Esophagus squamous epithelium (tissue), 5 donors: ENCODE data around the gene GPBP1. TPM values are rescaled to one million over a fixed set of nuclear protein-coding genes. Genes with fewer than 3 reads are reported as not detected.

Experiments used
- DNase-seq: peaks from one replicate; lab custom pipeline; 2025; lab: John Stamatoyannopoulos, UW
- H3K27ac ChIP-seq, 4 donors: fragments of 200-600 bp; sonication (generic); one replicate each; pipeline ENCODE4 v1.5.1; 2016 to 2019; ENCODE audit warnings: mild to moderate bottlenecking in 1 of 4
- H3K27me3 ChIP-seq, 4 donors: fragments of 200-600 bp; sonication (generic); 1 replicate in 3 of 4; 2 replicates in 1 of 4; pipeline versions ENCODE4 v1.5.1 to v1.6.0; 2017 to 2021; ENCODE audit warnings: antibody characterized with exemption in 1 of 4
- H3K36me3 ChIP-seq, 3 donors: fragments of 200-600 bp; sonication (generic); one replicate each; pipeline ENCODE4 v1.5.1; 2016 to 2019
- H3K4me1 ChIP-seq, 3 donors: fragments of 200-600 bp; sonication (generic); one replicate each; pipeline ENCODE4 v1.5.1; 2017 to 2019
- H3K4me3 ChIP-seq, 4 donors: fragments of 200-600 bp; sonication (generic); 1 replicate in 3 of 4; 2 replicates in 1 of 4; pipeline ENCODE4 v1.5.1; 2016 to 2019; ENCODE audit warnings: mild to moderate bottlenecking in 2 of 4, moderate library complexity in 1 of 4
- H3K9me3 ChIP-seq, 3 donors: fragments of 200-600 bp; sonication (generic); one replicate each; pipeline ENCODE4 v1.5.1; 2016 to 2019
- POLR2A ChIP-seq, 4 donors: fragments of 450-650 bp; IDR thresholded peaks; one replicate each; pipeline ENCODE4 v1.6.1; 2017; ENCODE audit warnings: antibody characterized with exemption in 4 of 4, mild to moderate bottlenecking in 4 of 4, moderate library complexity in 3 of 4
- WGBS, 2 donors: methylation state at CpG; one replicate each; pipeline ENCODE4 v1.1.5; 2018; 5-methylcytosine and 5-hydroxymethylcytosine counted together
- intact Hi-C: fragments of 100-400 bp; cut with DNase I; formaldehyde crosslinking; loops from one replicate; pipeline ENCODE4 v1.15.0; 2022
- total RNA-seq, 4 donors: library from RNA; depleted of rRNA; stranded (reverse); fragments of >200 nt; gene quantifications; one replicate each; pipeline ENCODE4 v1.1.0, GENCODE V29; 2016
- TF ChIP-seq, protein P1 (sequence below), 6 experiments: fragments of 450-650 bp in 4 of 6; fragments of 200-600 bp in 2 of 6; sonication (generic) in 2 of 6; IDR thresholded peaks; one replicate each; pipeline ENCODE4 v1.5.1; 2016 to 2019; ENCODE audit warnings: antibody characterized with exemption in 6 of 6, mild to moderate bottlenecking in 4 of 6, moderate library complexity in 4 of 6
- donor health status: DM: yes; HTN: yes; CAD: no.

Gene GPBP1
- total RNA-seq, 4 donors from 2014 or later = 27.4 to 64.3 (median 43.2) TPM

DNA sequence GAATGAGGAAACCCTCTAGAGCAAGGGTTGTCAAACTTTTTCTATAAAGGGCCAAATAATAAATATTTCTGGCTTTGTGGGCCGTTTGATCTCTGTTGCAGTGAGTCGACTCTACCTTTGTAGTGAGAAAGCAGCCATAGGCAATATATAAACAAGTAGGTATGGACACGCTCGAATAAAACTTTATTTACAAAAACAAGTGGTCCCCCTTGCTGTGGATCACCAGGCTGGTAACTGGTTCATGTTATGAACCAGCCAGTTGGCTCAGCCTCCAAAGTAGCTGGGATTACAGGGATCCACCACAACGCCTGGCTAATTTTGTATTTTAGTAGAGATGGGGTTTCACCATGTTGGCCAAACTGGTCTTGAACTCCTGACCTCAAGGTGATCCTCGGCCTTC, 118.5 kb downstream of the GPBP1 start:
- Histone ChIP-seq H3K36me3 (no peaks in the 10 kb centered on the region), H3K4me3 (no peak overlapping the region), H3K27ac (no peak overlapping the region), H3K9me3 (no peaks in the 10 kb centered on the region), H3K4me1 (no peaks in the 10 kb centered on the region), H3K27me3 (no peaks in the 10 kb centered on the region)
- TF ChIP-seq, protein P1, sequence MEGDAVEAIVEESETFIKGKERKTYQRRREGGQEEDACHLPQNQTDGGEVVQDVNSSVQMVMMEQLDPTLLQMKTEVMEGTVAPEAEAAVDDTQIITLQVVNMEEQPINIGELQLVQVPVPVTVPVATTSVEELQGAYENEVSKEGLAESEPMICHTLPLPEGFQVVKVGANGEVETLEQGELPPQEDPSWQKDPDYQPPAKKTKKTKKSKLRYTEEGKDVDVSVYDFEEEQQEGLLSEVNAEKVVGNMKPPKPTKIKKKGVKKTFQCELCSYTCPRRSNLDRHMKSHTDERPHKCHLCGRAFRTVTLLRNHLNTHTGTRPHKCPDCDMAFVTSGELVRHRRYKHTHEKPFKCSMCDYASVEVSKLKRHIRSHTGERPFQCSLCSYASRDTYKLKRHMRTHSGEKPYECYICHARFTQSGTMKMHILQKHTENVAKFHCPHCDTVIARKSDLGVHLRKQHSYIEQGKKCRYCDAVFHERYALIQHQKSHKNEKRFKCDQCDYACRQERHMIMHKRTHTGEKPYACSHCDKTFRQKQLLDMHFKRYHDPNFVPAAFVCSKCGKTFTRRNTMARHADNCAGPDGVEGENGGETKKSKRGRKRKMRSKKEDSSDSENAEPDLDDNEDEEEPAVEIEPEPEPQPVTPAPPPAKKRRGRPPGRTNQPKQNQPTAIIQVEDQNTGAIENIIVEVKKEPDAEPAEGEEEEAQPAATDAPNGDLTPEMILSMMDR (IDR thresholded peaks at IDR 0.05) = no peak
- no peak for TF ChIP-seq POLR2A (IDR thresholded peaks at IDR 0.05)
- no peak for DNase-seq
- intact Hi-C loops = loop anchor here (10.0 kb wide), 1 partner anchor 492 kb away; no protein-coding TSS in a partner anchor
- 89 to 94% methylated on average over 6 of the region's 6 CpGs for WGBS, 2 donors

DNA sequence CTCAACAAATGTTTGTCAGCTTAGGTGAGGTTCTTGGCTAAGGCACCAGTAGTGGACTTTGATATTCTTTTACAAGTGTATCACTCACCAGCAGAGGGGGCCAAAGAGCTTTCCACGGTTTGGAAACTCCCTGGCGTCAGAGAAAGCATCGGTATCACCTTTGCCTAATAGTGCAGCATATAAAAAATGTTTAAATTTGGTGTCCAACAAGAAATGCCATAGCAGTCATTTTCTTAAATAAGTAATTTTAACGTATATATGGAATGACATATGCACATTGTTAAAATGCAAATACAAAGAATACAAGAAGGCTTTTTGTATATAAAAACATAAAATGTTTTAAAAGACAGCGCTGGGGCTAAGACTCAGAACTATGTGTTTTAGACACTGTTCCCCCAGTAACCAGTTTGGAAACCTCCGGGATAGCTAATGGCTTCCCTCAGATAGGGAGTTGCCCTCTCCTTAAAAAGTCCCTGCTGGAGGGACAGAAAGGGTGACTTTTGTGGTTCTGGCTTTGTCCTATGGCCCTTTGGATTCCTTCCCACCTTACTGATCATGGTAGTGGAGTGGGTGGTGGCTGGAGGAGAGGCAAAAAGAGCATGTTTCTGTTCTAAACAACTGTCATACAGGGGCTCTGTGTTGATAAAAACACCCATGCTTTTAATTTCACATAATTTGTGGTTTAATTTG, 124.6 kb downstream of the GPBP1 start:
- Histone ChIP-seq H3K27ac (peak overlapping the region in 1 of 4 donors; percentile 60), H3K4me3 (peak overlapping the region in 1 of 4 donors; percentile 42), H3K4me1 (peaks cover 5 to 11% (median 7%) of the 10 kb centered on the region in 3 donors), H3K9me3 (no peaks in the 10 kb centered on the region), H3K36me3 (no peaks in the 10 kb centered on the region), H3K27me3 (no peaks in the 10 kb centered on the region)
- DNase-seq = no peak
- no peak for TF ChIP-seq POLR2A (IDR thresholded peaks at IDR 0.05)
- TF ChIP-seq, protein P1 (IDR thresholded peaks at IDR 0.05) = peak; percentile 62 to 82 (median 78)
- 10 to 13% methylated on average over 6 of the region's 6 CpGs for WGBS, 2 donors
- intact Hi-C loops = loop anchor here (10.0 kb wide), 1 partner anchor 486 kb away; no protein-coding TSS in a partner anchor

DNA sequence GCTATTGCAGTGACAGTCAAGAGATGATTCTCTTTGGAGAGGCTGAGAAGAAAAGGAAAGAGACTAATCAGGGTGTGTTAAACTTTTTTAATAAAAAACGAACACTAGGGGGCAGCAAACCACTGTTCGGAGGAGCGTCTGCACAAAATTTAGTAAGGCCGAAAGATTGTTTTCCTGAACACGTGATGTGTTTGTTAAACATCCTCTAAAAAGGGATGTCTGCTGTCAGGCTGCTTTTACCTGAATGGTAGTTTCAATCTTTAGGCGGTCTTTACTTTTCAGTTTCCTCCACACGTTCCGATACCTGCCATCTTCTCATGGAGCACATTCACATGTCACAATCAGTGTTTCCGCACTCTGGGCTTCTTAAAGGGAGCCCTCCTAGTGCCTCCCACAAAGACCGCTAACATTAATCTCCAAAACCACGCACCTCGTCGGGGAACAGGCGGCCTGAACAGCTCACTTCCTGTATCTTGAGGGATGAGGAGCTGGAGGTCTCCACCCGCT, 125.2 kb downstream of the GPBP1 start:
- H3K27me3 ChIP-seq = no peaks in the 10 kb centered on the region
- no peak overlapping the region for H3K27ac ChIP-seq
- DNase-seq = no peak
- H3K4me1 ChIP-seq = peaks cover 5 to 11% (median 7%) of the 10 kb centered on the region in 3 donors
- H3K36me3 ChIP-seq = no peaks in the 10 kb centered on the region
- TF ChIP-seq POLR2A (IDR thresholded peaks at IDR 0.05) = no peak
- TF ChIP-seq, protein P1 (IDR thresholded peaks at IDR 0.05) = peak; percentile 55 to 73 (median 68)
- WGBS, 2 donors = 24 to 29% methylated on average over 14 to 15 of the region's 15 CpGs
- intact Hi-C loops = loop anchor here (10.0 kb wide), 1 partner anchor 486 kb away; no protein-coding TSS in a partner anchor
- H3K4me3 ChIP-seq = peak overlapping the region in 1 of 4 donors; percentile 42
- no peaks in the 10 kb centered on the region for H3K9me3 ChIP-seq

DNA sequence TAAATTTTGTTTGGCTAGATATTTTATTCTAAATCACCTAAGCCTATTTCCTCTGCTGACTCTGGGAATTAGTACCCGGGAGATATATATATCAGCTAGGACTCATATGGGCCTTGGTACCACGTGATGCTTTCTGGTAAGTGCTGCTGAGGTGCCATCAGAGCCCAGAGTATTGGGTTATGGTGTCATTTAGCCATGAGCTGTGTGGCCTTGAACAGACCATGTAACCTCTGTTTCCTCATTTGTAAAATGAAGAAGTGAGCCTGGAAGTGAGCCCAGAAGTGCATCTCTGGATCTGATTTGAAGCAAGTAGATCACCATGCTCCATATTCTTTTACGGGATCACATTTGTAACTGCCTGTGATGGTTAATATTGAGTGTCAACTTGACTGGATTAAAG, 126.1 kb downstream of the GPBP1 start:
- Histone ChIP-seq H3K9me3 (no peaks in the 10 kb centered on the region), H3K27me3 (no peaks in the 10 kb centered on the region), H3K36me3 (no peaks in the 10 kb centered on the region), H3K4me3 (no peak overlapping the region), H3K4me1 (peaks cover 5 to 11% (median 7%) of the 10 kb centered on the region in 3 donors), H3K27ac (no peak overlapping the region)
- DNase-seq = no peak
- TF ChIP-seq, protein P1 (IDR thresholded peaks at IDR 0.05) = no peak
- no peak for TF ChIP-seq POLR2A (IDR thresholded peaks at IDR 0.05)
- intact Hi-C loops = loop anchor here (5.0 to 10.0 kb wide), 2 partner anchors 485 to 1162 kb away; partner anchors contain the start of gene PLK2
- WGBS, 2 donors = 85 to 90% methylated on average over 2 to 3 of the region's 3 CpGs

DNA sequence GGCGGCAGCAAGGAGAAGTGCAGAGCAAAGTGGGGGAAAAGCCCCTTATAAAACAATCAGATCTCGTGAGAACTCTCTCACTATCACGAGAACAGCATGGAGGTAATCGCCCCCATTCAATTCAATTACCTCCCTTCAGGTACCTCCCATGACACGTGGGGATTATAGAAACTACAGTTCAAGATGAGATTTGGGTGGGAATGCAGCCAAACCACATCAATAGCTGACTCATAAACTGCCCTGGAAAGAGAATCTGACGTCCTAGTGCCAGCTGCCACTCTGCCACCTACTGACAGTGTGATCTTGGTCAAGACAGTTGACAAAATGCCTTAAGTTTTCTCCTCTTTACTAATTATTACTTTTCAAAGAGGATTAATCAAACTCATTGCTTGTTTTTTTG, 128.3 kb downstream of the GPBP1 start:
- no peak for DNase-seq
- intact Hi-C loops = loop anchor here (5.0 kb wide), 1 partner anchor 1160 kb away; the partner anchor contains the start of gene PLK2
- Histone ChIP-seq H3K36me3 (no peaks in the 10 kb centered on the region), H3K4me3 (no peak overlapping the region), H3K27me3 (no peaks in the 10 kb centered on the region), H3K27ac (no peak overlapping the region), H3K4me1 (peaks cover 5 to 11% (median 7%) of the 10 kb centered on the region in 3 donors), H3K9me3 (no peaks in the 10 kb centered on the region)
- TF ChIP-seq, protein P1 (IDR thresholded peaks at IDR 0.05) = no peak
- no peak for TF ChIP-seq POLR2A (IDR thresholded peaks at IDR 0.05)
- WGBS, 2 donors = 40 to 44% methylated on average over 6 of the region's 6 CpGs
